ENCODE data around the gene ANKRD44.
"Not testable (repeated sequence)": the region's sequence is repeated elsewhere in the genome, so short reads cannot be mapped to it uniquely, and the experiment has no call there.

Gene ANKRD44

GRCh38 chr2:197079414-197079813 is 231.2 kb downstream of the ANKRD44 start:
- DNase-seq (ENCODE audit: low spot score) (no peak), FAIRE-seq (no peak)

DNA sequence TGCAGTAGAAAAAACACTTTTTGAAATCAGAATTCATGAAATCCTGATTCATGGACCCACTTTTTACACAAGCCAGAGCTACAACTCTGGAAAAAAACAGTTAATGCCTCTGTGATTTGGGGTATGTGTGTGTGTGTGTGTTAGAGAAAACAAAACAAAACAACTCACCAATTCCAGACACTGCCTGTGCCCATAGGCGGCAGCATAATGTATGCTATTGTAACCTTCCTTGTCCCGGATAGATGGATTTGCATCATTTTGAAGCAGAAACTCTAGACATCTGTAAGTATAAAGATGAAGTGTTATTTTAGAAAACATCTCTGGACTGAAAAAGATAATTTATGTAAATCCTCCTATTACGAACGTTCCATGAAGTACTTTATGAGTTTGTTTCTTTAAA is 232.0 kb downstream of the ANKRD44 start:
- FAIRE-seq: no peak
- DNase-seq (ENCODE audit: low spot score): no peak

DNA sequence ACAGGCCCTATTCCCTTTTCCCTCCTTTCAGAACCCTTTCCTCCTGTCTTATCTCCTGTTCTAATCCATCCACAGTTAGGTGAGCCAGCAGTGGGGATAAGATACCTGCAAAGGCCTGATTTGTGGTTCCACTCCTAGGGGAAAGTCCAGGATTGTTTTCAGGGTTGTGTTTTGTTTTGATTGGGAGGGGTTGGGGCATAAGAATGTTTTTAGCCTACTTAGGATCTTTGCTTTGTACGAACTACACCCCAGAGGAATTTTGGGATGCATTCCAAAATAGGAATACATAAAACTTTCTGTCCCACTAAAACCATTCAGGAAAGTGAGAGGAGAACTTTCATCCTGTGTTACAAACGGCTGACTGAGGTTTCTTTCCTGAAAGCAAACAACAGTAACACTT is 233.2 kb downstream of the ANKRD44 start:
- no peak for FAIRE-seq
- DNase-seq (ENCODE audit: low spot score): no peak

- no peak for DNase-seq (ENCODE audit: low spot score)
- no peak for FAIRE-seq
These were observed 233.9 kb downstream of the ANKRD44 start for GRCh38 chr2:197076652-197077051.

DNA sequence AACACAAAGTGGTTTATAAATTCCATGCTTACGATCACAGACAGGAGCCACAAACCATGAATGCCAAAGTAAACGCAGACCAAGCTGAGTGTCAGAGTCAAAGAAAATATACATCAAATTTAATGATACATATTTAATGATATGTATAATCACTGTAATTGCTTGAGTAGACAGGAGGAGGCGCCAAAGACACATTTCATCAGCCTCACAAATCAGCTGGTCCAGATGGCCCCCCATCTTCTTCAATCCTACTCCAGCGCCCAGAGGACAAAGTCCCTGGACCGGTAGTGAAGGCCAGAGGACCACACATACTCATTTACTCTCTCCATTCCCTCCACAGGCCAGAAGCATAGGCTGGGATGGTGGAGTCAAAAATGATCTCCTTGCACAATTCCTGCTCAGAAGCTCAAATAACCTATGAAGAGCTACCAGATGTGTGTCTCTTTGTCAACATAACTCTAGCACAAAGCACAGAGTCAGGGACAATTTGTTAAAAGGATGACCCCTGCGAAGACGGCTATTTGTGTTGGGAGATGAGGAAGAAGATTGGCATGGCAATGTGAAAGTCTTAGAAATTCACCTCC is 234.7 kb downstream of the ANKRD44 start:
- no peak for FAIRE-seq
- DNase-seq (ENCODE audit: low spot score): no peak

GRCh38 chr2:197075281-197075680 is 235.3 kb downstream of the ANKRD44 start:
- DNase-seq (ENCODE audit: low spot score) (no peak), FAIRE-seq (no peak)

DNA sequence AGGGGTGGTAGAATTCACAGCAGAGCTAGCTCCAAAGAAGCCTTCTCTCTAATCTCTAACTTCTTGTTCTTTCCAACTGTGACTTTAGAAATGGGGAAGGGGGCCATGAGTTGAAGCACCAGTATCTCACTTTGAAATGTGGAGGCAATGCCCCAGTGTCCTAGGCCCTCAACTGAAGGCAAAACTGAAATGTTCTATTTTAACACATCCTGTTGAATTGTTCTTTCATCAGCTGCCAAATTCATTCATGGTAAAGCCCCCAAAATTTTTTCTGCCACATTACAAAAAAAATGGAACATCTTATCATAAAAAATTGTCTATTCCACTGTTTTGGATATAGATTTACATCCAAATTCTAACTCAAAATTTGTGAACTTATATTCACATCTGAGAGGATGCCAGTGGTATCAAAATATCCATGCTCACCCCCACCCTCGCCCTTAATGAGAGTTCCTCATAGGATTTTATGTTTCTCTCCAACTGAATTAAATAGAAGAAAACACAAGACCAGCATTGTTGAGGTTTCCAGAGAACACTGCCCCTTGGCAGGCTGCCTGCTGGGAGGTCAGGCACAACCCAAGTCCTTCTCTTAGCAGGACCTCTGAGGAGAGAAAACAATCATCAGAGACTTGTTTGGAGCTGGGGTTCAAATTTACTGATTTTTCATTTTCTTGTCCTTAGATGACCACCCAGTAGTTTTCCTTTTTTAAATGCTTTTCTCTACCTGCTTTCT is 236.7 kb downstream of the ANKRD44 start:
- DNase-seq (ENCODE audit: low spot score) (no peak), FAIRE-seq (no peak)

DNA sequence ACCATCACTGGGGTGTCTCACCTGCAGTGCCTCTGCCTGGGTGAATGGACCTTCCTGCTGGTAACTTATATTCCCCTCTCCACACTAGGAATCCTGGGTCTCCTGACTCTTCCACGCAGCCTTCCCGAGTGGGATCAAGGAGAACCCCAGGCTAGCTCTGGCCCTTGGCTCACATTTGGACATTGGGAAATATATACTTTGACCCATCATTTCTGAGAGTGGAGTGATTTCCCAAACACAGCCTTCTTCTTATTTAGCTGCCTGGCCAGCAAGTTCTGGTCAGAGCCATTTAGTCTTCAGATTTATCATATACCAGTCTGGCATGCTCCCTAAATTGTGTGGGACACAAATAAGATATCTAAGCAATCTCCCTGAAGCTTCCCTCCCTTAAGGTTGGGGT is 237.3 kb downstream of the ANKRD44 start:
- FAIRE-seq (no peak), DNase-seq (ENCODE audit: low spot score) (no peak)

DNA sequence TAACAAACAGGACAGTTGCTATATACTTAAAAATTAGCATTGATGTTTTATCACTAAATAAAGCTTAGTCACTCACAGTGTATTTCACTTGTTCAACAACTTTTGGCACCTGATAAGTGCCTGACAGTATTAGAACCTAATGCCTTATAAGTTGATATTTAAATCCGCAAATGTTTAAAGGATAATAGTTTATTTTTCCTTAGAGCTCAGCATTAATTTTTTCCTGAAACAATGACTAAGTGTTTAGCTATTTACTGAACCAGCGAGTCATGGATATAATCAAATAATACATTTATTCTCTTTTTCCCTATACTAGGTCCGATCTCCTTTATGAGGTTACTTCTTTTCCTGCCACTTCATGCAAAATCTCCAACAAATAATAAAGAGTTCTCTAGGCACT is 238.0 kb downstream of the ANKRD44 start:
- FAIRE-seq (no peak), DNase-seq (ENCODE audit: low spot score) (no peak)

- DNase-seq (ENCODE audit: low spot score) (no peak), FAIRE-seq (no peak)
These were observed 238.7 kb downstream of the ANKRD44 start for GRCh38 chr2:197071790-197072436.

DNA sequence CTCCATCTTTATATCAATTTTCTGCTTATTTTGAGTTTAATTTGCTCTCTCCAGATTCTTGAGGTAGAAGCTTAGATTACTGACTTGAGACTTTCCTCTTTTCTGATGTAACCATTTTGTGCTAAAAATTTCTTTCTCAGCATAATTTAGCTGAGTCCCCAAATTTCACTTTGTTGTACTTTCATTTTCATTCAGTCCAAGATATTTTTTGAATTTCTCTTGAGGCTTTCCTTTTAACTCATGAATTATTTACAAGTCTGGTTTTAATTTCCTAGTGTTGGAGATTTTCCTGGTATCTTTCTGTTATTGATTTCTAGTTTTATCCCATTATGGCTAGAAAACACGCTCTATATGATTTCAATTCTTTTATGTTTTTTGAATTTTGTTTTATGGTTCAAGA is 239.4 kb downstream of the ANKRD44 start:
- FAIRE-seq: no peak
- no peak for DNase-seq (ENCODE audit: low spot score)

DNA sequence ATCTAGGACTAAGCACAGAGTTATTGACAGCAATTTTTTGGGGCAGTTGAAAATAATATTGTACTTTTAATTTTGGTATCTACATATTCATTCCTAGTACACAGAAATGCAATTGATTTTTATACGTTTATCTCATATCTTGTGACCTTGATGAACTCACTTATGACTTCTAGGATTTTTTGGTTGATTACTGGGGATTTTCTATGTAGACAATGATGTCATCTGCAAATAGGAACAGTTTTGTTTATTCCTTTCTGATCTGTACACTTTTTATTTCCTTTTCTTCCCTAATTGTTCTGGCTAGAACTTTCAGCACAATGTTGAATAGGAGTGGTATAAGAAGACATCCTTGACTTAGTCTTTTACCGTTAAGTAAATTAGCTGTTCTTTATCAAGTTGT is 240.6 kb downstream of the ANKRD44 start:
- no peak for FAIRE-seq
- DNase-seq (ENCODE audit: low spot score): no peak

GRCh38 chr2:197062574-197062973 is 248.0 kb downstream of the ANKRD44 start:
- FAIRE-seq; DNase-seq (ENCODE audit: low spot score): not testable (repeated sequence)

- DNase-seq (ENCODE audit: low spot score): no peak
- FAIRE-seq: no peak
These were observed 251.1 kb downstream of the ANKRD44 start for GRCh38 chr2:197059477-197059876.

GRCh38 chr2:197058777-197059300 is 251.7 kb downstream of the ANKRD44 start:
- DNase-seq (ENCODE audit: low spot score) (no peak), FAIRE-seq (no peak)

DNA sequence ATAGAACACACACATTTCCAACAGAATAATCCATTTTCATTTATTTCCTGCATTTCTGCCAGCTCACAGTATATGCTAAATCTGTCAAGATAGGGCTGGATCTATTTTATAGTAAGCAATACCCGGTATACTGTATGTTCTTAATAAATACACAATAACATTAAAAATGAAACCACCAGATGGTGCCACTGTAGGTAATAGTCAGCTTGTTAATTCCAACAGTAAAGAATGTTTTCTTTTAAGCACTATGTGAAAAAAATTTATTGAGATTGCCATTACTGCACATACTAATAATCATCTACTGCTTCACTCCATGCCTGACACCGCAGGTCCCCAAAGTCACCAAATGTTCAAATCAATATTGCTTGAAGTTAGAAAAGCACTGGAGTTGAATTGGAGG is 252.6 kb downstream of the ANKRD44 start:
- no peak for FAIRE-seq

DNA sequence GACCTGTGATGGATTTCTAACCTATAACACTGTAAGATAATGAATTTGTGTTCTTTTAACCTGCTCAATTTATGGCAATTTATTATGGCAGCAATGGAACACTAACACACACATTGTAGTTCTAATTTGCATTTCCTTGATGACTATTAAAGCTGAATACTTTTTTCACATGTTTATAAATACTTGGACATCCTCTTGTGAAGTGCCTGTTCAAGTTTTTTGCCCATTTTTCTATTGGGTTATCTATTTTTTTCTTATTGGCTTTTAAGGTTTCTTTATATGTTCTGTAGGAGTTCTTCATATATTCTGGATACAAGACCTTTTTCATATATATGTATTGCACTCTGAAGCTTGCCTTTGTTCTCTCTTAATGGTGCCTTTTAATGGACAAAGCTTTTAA is 255.5 kb downstream of the ANKRD44 start:
- FAIRE-seq (no peak), DNase-seq (ENCODE audit: low spot score) (no peak)

More for the DNA sequence above, 252.6 kb downstream of the ANKRD44 start:
- DNase-seq (ENCODE audit: low spot score): no peak

GRCh38 chr2:197054437-197054836 is 256.1 kb downstream of the ANKRD44 start:
- no peak for FAIRE-seq

GRCh38 chr2:197052356-197052755 is 258.2 kb downstream of the ANKRD44 start:
- no peak for DNase-seq (ENCODE audit: low spot score)
- no peak for FAIRE-seq

More at GRCh38 chr2:197054437-197054836, 256.1 kb downstream of the ANKRD44 start:
- no peak for DNase-seq (ENCODE audit: low spot score)

GRCh38 chr2:197045115-197045514 is 265.5 kb downstream of the ANKRD44 start:
- DNase-seq (ENCODE audit: low spot score) (no peak), FAIRE-seq (no peak)

- FAIRE-seq (no peak), DNase-seq (ENCODE audit: low spot score) (no peak)
These were observed 267.8 kb downstream of the ANKRD44 start for GRCh38 chr2:197042739-197043196.

GRCh38 chr2:197037863-197038398 is 272.6 kb downstream of the ANKRD44 start:
- DNase-seq (ENCODE audit: low spot score) (no peak), FAIRE-seq (no peak)

All from urothelium cell line (cell line).